AG10803 (cell line): ENCODE measurements around the gene ATP2A2.
"Not testable (repeated sequence)": the region's sequence is repeated elsewhere in the genome, so short reads cannot be mapped to it uniquely, and the experiment has no call there.

ENCODE experiments used
- DNase-seq: peaks from one replicate; pipeline ENCODE4 v3.0.0; 2010; ENCODE audit warnings: low read depth
- H3K4me3 ChIP-seq: 2 replicates; pipeline ENCODE4 v1.5.1; 2011; ENCODE audit warnings: mild to moderate bottlenecking, low read length, control low read depth
- TF ChIP-seq, protein P1 (sequence below): conservative IDR thresholded peaks from 2 replicates; pipeline ENCODE4 v1.5.1; 2011; ENCODE audit warnings: mild to moderate bottlenecking, low read length, control low read depth, inconsistent platforms

Gene ATP2A2

DNA sequence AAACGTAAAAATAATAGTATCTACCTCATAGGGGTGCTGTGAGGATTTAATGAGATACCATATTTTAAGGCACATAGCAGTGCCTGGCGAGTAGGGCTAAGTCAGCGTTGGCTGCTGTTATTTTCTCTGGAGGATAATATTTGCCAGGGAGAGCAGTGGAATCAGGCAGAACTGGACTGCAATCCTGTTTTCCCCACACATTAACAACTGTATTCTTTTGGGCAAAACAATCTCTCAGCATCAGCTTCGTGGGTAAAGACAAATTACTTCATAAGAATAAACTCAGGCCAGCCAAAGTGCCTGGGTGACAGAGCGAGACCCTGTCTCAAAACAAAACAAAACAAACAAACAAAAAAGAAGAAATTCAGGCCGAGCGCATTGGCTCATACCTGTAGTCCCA lies 29.7 kb upstream of the ATP2A2 start:
- TF ChIP-seq, protein P1, sequence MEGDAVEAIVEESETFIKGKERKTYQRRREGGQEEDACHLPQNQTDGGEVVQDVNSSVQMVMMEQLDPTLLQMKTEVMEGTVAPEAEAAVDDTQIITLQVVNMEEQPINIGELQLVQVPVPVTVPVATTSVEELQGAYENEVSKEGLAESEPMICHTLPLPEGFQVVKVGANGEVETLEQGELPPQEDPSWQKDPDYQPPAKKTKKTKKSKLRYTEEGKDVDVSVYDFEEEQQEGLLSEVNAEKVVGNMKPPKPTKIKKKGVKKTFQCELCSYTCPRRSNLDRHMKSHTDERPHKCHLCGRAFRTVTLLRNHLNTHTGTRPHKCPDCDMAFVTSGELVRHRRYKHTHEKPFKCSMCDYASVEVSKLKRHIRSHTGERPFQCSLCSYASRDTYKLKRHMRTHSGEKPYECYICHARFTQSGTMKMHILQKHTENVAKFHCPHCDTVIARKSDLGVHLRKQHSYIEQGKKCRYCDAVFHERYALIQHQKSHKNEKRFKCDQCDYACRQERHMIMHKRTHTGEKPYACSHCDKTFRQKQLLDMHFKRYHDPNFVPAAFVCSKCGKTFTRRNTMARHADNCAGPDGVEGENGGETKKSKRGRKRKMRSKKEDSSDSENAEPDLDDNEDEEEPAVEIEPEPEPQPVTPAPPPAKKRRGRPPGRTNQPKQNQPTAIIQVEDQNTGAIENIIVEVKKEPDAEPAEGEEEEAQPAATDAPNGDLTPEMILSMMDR, result no peak
- no peak for DNase-seq
- H3K4me3 ChIP-seq, result no peak overlapping the region

DNA sequence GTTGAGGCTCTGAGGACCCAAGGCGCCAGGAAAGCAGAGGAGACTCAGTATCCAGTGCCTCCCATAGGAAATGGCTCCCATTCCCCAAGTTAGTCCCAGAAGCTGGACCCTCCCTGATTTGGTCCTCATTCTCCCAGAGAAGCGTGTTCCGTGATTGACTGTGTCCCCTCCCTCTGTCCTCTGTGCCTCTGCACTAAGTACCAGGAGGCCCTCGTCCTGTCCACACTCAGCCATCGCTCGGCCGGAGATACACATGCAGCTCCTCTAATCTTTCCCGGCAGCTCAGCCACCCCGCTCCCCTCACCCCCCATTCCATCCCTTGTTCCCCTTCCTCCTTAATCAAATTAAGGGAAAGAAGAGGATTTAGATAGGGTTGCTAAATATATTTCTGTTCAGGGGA lies 28.3 kb upstream of the ATP2A2 start:
- TF ChIP-seq, protein P1, result no peak
- H3K4me3 ChIP-seq, result no peak overlapping the region
- no peak for DNase-seq

DNA sequence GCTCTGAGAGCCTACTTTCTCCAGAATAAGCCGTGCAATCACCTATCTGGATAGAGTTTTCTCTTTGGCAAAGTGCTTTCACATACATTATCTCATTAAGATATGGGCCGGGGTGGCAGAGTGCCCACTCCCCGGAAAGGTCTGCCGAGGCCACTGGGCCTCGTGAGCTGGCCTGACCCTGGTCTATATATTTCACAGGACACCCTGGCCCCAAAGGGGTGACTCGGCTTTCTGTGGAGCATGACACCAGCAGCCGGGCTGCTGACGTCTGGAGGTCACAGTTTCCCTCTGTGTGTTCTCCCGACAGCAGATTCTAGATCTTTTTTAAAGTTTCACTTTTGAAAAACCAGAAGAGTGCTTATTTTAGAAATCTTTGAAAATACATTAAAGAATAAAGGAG lies 27.9 kb upstream of the ATP2A2 start:
- H3K4me3 ChIP-seq, result no peak overlapping the region
- DNase-seq, result no peak
- TF ChIP-seq, protein P1, result no peak

DNA sequence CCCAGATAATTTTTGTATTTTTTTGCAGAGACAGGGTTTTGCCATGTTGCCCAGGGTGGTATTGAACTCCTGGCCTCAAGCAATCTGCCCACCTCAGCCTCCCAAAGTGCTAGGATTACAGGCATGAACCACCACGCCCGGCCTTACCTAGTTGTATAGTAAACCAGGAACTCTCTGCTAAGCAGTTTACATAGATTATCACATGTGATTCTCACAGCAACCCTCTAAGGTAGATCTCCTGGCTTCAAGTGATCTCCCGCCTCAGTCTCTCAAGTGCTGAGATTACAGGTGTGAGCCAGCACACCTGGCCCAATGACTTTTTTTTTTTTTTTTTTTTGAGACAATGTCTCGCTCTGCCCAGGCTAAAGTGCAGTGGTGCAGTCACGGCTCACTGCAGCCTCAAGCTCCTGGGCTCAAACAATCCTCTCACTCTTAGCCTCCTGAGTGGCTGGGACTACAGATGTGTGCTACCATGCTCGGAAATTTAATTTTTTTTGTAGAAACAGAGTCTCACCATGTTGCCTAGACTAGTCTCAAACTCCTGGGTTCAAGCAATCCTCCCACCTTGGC lies 26.0 kb upstream of the ATP2A2 start:
- H3K4me3 ChIP-seq, result no peak overlapping the region
- no peak for DNase-seq
- TF ChIP-seq, protein P1, result no peak

DNA sequence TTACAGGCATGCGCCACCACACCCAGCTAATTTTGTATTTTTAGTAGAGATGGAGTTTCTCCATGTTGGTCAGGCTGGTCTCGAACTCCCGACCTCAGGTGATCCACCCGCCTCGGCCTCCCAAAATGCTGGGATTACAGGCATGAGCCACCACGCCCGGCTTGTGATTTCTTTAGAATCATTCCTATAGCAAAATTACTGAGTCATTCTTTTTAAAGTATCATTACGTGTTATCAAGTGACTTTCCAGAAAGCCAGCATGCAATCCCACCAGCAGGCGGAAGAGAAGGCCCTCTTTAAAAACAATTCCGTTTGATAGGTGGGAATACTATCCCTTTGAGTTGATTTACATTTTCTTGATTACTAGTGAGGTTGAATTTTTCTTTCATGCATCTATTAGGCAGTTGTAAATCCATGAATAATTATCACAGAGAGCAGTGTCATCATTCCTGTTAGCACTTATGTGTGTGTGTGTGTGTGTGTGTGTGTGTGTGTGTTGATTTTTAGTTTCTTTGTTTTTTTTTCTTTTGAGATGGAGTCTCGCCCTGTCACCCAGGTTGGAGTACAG lies 25.1 kb upstream of the ATP2A2 start:
- not testable (repeated sequence) for DNase-seq, H3K4me3 ChIP-seq

DNA sequence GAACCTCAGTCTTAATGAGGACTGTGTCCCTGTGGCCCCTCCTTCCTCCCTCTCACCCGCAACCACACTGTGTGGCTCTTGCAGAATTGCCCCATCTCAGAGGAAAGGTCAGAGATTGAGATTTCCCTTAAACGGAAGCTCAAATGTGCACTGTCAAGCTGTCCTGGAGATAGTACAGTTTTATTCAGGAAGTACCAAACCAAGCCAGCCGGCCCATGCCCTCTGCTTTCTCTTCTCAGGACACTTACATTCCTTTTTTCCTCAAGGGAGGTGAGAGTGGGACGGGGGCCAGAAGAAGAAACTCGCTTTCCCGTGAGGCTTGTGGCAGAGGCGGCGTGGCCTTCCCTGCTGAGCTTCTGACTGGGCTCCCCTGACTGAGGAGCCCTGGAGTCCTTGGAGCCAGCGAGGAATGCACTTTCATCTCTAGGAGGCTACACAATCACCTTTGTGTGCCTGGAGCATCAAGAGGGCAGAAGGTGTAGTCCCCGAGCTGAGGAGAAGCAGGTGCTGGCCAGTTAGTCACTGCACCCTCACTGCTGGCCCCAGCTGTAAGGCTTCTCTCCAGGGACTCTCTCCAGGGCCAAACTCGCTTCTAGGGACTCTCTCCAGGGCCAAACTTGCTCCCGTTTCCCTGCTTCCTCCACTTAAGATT lies 24.1 kb upstream of the ATP2A2 start:
- no peak for DNase-seq
- TF ChIP-seq, protein P1, result no peak

DNA sequence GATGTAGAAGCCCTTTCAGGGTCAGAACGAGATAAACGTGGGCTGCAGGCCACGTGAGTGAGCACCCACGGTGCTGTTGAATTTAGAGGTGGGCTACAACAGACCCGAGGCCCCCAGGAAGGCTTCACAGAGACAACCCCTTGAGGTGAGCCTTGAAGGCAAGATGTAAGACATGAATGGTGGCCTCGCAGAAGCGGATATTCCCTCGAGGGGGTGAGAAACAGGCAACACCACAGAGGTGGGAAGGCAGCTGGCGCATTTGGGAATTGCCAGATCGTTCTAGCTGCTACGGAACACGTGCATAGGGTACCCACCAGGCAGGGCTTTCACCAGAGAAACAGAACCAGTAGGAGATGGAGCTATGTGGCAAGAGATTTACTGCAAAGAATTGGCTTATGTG lies 22.6 kb upstream of the ATP2A2 start:
- no peak for DNase-seq
- TF ChIP-seq, protein P1, result no peak

More for the DNA sequence above, 24.1 kb upstream of the ATP2A2 start:
- H3K4me3 ChIP-seq, result no peak overlapping the region

More for the DNA sequence above, 22.6 kb upstream of the ATP2A2 start:
- H3K4me3 ChIP-seq, result no peak overlapping the region
